GM18519 (cell line): ENCODE data around the gene PROZ.

Source experiments
- ATAC-seq: cut with Tn5 transposase; IDR thresholded peaks from one replicate; pipeline ENCODE4 v1.9.1; 2021; ENCODE audit warnings: mild to moderate bottlenecking, moderate library complexity; ENCODE audit not compliant: unreplicated experiment, low FRiP score

The PROZ gene

DNA sequence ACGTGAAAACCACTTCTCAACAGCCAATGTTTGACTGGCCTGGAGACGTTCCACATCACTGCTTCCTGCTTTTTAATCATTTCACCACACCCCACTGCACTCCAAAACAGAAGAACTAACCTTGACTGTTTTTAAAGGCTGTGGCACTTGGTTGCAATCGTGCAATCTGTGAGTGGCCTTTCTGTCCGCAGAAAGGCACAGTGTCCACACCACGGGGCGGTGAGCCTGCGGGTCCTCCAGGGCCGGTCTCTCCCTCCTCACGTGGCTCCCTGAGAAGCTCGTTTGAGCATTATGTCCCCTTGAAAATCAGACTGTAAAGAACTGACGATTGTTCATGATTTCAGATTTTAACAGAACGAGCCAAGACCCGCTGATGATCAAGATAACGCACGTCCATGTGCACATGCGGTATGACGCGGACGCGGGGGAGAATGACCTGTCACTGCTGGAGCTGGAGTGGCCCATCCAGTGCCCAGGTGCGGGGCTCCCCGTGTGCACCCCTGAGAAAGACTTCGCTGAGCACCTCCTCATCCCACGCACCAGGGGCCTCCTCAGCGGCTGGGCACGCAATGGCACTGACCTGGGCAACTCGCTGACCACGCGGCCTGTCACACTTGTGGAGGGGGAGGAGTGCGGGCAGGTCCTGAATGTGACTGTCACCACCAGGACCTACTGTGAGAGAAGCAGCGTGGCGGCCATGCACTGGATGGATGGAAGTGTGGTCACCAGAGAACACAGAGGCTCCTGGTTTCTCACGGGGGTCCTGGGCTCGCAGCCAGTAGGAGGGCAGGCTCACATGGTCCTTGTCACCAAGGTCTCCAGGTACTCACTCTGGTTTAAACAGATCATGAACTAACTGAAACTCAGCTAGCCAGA, 13.0 kb downstream of the PROZ start:
- ATAC-seq = no peak

GRCh38 chr13:113172419-113172926, 14.0 kb downstream of the PROZ start:
- no peak for ATAC-seq

DNA sequence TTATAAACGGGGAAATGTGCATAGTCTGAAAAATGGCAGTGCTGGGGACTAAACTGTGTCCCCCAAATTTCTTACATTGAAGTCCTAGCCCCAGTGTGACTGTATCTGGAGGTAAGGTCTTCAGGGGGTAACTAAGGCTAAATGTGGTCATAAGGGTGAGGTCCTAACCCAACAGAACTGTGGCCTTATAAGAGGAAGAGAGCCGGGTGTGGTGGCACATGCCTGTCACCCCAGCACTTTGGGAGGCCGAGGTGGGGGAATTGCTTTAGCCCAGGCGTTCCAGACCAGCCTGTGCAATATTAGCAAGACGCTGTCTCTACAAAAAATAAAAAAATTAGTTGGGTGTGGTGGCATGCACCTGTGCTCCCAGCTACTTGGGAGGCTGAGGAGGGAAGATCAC, 17.8 kb downstream of the PROZ start:
- no peak for ATAC-seq

- no peak for ATAC-seq
Observed at GRCh38 chr13:113176822-113177221, 18.4 kb downstream of the PROZ start.

DNA sequence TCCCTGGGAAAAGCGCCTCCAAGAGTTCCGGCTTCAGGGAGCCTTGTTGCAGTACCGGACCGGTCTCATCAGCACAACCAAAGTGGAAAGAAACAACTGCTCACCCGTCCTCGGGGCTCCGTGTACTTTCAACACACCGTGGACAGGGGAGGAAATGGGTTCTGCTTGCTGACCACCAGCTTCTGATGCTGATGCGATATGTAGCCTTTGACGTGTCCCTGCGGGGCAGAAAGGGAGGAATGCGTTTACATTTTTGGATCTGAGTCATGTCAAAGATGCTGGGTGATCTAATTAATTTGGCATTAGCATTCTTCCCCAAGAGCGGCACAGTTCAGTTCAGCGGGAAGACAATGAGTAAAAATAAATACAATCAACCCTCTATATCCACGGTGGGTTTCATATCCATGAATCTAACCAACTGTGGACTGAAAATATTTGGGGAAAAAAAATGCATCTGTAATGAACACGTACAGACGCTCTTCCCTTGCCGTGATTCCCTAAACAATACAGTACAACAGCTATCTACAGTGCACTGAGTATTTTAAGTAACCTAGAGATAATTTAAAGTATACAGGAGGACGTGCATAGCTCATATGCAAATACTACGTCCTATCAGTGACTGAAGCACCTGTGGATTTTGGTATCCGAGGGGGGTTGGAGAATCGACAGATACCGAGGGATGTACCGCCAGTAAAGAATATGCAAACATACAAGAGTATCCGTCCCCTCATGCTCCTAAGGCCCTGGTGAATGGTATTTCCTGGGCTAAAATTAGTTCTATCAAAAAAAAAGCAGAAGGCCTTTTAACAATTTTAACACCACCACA, 19.8 kb downstream of the PROZ start:
- no peak for ATAC-seq

DNA sequence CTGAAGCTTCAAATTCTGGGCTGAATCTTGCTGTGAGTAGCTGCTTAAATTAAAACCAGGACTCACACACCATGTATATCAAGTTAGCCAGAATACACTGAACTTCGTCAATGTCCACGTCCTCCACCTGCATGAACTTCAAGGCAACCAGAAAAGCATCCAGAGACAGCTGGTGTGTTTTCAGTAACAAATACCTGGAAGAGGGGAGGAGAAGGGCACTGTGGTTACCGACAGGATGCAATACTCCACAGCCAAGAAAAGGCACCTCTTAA, 20.4 kb downstream of the PROZ start:
- no peak for ATAC-seq

GRCh38 chr13:113179374-113180230, 21.2 kb downstream of the PROZ start:
- ATAC-seq = no peak

DNA sequence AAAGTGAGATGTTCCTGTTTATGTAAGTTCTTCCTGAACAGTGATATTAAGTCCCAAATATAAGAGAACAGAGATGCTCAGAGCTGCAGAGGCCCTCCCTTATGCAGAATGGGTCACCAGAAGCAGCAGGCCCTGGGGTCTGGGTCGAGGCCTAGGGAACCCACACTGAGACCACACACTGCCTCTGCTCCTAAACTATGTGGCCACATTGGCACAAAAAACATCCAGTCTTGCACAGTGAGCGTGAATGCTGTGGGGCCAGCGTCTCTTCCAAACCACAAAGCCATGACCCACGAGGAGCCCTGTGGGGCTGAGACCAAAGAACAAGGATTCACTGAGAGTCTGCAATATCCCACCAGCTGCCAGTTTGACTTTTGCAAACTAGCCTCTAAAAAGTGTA, 23.6 kb downstream of the PROZ start:
- no peak for ATAC-seq

GRCh38 chr13:113183450-113184129, 25.1 kb downstream of the PROZ start:
- ATAC-seq = no peak

DNA sequence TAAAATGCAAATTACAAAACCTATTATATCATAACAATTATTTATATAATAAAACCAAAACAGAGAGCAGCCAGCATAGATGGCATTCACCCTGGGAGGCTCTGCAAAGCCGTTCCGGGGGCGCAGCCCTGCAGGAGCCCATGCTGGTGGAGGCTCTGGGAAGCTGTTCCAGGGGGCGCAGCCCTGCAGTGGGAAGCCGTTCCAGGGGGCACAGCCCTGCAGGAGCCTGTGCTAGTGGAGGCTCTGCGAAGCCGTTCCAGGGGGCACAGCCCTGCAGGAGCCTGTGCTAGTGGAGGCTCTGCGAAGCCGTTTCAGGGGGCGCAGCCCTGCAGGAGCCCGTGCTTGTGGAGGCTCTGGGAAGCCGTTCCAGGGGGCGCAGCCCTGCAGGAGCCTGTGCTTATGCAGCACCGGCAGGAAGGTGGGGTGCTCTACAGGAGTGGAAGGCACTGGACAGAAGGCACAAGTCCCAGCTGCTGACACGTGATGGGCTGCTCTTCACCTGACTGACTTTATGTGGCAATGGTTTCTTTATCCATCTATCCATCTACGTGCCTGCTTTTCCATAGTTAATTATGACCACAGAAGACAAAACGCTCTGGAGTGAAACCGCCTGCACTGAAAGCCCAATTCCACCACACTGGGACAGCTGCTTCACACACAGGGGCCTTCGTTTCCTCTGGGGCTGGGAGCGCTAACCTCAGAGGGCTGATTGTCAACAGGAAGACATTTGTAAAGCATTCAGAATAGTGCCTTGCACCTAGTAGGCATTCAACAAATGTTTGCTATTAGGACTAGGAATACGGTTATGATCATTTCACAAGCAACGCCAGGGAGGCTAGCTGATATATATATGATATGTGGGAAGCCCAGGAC, 26.4 kb downstream of the PROZ start:
- ATAC-seq = no peak

GRCh38 chr13:113186061-113186900, 27.8 kb downstream of the PROZ start:
- peak; percentile 62 for ATAC-seq

DNA sequence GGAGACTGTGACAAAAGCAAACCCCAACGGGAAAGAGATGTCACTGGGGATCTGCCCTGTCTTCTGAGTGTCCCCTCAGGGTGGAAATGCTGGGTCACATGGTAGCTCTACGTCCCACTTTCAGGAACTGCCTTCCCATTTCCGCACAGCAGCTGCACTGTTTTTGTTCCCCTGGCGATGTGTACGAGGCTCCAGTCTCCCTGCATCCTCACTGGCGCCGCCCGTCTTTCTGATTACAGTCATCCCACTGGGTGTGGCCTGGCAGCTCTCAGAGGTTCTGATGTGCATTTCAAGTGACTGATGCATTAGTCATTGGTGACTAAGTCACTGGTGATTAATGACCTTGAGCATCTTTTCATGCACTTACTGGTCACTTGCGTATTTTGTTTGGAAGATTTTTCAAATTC, 28.8 kb downstream of the PROZ start:
- ATAC-seq = no peak

DNA sequence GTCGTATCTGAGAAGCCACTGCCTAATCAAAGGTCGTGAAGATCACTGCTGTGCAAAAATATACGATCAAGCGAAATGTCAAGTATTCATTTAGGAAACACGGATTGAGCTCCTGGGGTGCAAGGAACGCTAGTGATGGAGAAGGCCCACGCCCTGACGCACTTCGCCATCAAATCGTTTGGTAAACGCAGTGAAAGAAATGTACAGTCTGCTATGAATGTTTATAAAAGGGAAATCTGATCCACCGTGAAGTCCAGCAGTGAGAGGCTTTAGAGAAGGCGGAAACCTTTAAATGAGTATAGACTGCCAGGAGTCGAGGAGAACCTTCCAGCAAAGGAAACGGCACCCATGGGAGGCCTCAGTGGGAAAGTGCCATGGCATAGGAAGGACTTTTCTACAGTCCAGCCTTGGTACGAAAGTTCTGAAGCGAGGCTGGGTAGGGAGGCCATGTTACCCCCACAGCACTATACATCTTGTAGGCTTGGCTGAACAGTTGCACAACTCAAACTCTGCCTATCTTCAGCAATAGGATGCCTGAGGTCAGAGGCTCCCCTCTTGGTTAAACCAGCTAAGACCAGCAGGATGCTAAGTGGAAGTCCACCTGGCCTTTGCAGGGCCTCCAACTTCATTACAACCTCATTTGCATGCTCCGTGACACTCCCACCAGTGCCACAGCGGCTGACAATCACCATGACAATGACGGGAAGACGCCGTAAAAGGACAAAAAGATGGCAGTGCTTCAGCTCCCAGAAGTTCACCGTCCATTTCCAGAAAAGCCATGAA, 29.6 kb downstream of the PROZ start:
- no peak for ATAC-seq

- ATAC-seq = no peak
Observed at GRCh38 chr13:113190181-113190580, 31.7 kb downstream of the PROZ start.

- ATAC-seq = no peak
Observed at GRCh38 chr13:113192279-113192678, 33.8 kb downstream of the PROZ start.

DNA sequence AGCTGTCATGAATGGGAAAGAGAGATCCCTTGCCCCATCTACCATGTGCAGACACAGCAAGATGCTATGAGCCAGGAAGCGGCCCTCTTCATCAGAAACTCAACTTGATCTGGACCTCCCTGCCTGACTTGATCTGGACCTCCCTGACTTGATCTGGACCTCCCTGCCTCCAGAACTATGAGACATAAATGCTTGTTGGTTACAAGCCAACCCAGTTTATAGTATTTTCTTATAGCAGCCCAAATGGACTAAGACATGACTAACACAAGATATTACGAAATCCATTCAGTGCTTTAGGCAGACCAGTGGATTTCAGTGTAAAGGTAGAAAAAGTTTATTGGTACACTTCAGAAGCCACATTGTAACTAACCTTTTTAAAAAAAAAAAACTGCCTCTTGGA, 34.5 kb downstream of the PROZ start:
- ATAC-seq = no peak

DNA sequence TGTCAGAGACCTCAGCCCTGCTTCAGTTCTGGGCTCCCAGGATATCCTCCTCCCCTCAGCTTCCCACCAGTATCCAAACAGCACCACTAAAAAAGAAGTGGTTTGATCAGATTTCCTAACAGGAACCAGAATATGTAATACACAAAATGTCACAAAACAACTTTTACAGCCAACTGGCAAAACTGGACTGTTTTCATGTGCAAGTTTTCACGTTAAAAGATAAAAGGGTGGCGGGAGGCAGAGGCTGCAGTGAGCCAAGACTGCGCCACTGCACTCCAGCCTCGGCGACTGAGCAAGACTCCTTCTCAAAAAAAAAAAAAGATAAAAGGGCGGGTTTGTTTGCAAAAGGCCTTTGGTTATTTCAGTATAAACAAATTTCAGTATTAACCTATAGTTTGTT, 36.9 kb downstream of the PROZ start:
- ATAC-seq = no peak
